OCI-LY7 (cell line): ENCODE data around the gene SEPHS2. TPM values are rescaled to one million over a fixed set of nuclear protein-coding genes. Genes with fewer than 3 reads are reported as not detected.

ENCODE experiments used
- Bru-seq: library from RNA; stranded (reverse); fragments of 400-500 nt; gene quantifications from one replicate; lab custom pipeline; 2021; lab: Mats Ljungman, UMichigan
- BruChase-seq, 2 experiments: library from RNA; stranded (reverse); fragments of 400-500 nt; gene quantifications; one replicate each; lab custom pipeline; 2021; lab: Mats Ljungman, UMichigan
- BruUV-seq: library from RNA; stranded (reverse); fragments of 400-500 nt; replicated peaks from 2 replicates; lab custom pipeline; 2021; lab: Mats Ljungman, UMichigan
- CTCF ChIA-PET: fragments of 300-600 bp; sonication (Branson Sonifier 250); formaldehyde crosslinking; loops from one replicate; lab custom pipeline; 2022; ENCODE audit warnings: antibody characterized with exemption; ENCODE audit not compliant: unreplicated experiment; lab: Charles Lee
- POLR2A ChIA-PET: fragments of 300-600 bp; sonication (Branson Sonifier 250); formaldehyde crosslinking; loops from one replicate; lab custom pipeline; 2022; ENCODE audit warnings: antibody characterized with exemption; lab: Charles Lee
- DNase-seq: peaks from one replicate; pipeline ENCODE4 v3.0.0-alpha.2; 2015; ENCODE audit warnings: low spot score
- H2AFZ ChIP-seq: fragments of 200-600 bp; sonication (generic), shearing (Covaris generic); 2 replicates; pipeline ENCODE4 v1.6.1; 2014; ENCODE audit warnings: mild to moderate bottlenecking, antibody characterized with exemption, low read length, moderate library complexity
- H3K27ac ChIP-seq: fragments of 200-600 bp; sonication (generic); 2 replicates; pipeline ENCODE4 v1.5.1; 2014; ENCODE audit warnings: mixed run types, low read depth, mild to moderate bottlenecking, moderate library complexity, low read length, inconsistent platforms; ENCODE audit not compliant: poor library complexity, severe bottlenecking
- H3K36me3 ChIP-seq: fragments of 200-600 bp; sonication (generic); 2 replicates; pipeline ENCODE4 v1.6.1; 2014; ENCODE audit warnings: mild to moderate bottlenecking, antibody characterized with exemption, low read length, moderate library complexity, mixed read lengths; ENCODE audit not compliant: insufficient read depth
- H3K4me1 ChIP-seq: fragments of 200-600 bp; sonication (generic); 2 replicates; pipeline ENCODE4 v1.5.1; 2014; ENCODE audit warnings: mild to moderate bottlenecking, low read length; ENCODE audit not compliant: insufficient read depth, poor library complexity, severe bottlenecking
- H3K4me2 ChIP-seq: fragments of 200-600 bp; sonication (generic); 2 replicates; pipeline ENCODE4 v1.6.1; 2014; ENCODE audit warnings: mild to moderate bottlenecking, low read length
- H3K4me3 ChIP-seq: fragments of 200-600 bp; sonication (generic); 2 replicates; pipeline ENCODE4 v1.5.1; 2014; ENCODE audit warnings: mild to moderate bottlenecking, low read depth, low read length; ENCODE audit not compliant: poor library complexity, severe bottlenecking
- H3K79me2 ChIP-seq: fragments of 200-600 bp; sonication (generic); 2 replicates; pipeline ENCODE4 v1.6.1; 2016; ENCODE audit warnings: low read depth, mild to moderate bottlenecking, low read length, moderate library complexity, mixed read lengths; ENCODE audit not compliant: insufficient read depth
- H3K9me2 ChIP-seq: fragments of 200-600 bp; sonication (generic); 2 replicates; pipeline ENCODE4 v1.6.1; 2016; ENCODE audit warnings: mild to moderate bottlenecking, low read length, mixed read lengths; ENCODE audit not compliant: insufficient read depth
- H3K9me3 ChIP-seq: fragments of 200-600 bp; sonication (generic); 2 replicates; pipeline ENCODE4 v1.6.1; 2014; ENCODE audit warnings: mild to moderate bottlenecking, mixed run types, low read length, mixed read lengths
- H4K20me1 ChIP-seq: fragments of 200-600 bp; sonication (generic); 2 replicates; pipeline ENCODE4 v1.6.1; 2014; ENCODE audit warnings: mild to moderate bottlenecking, antibody characterized with exemption, low read length, moderate library complexity, mixed read lengths; ENCODE audit not compliant: insufficient read depth
- EZH2phosphoT487 ChIP-seq: fragments of 200-600 bp; sonication (generic); IDR thresholded peaks from 2 replicates; pipeline ENCODE4 v1.6.1; 2018; ENCODE audit warnings: low read depth, borderline replicate concordance, mild to moderate bottlenecking, mixed run types, antibody characterized with exemption, low read length, moderate library complexity, mixed read lengths
- intact Hi-C: fragments of 100-400 bp; cut with micrococcal nuclease; formaldehyde crosslinking; loops from one replicate; pipeline ENCODE4 v1.10.0; 2022; ENCODE audit not compliant: unreplicated experiment
- long read RNA-seq: library from polyadenylated mRNA; stranded (forward); transcript quantifications from one replicate; pipeline ENCODE4 v2.0.0, GENCODE V29; 2022
- total RNA-seq, 2 experiments: library from RNA; depleted of rRNA in 1 of 2; stranded (reverse); fragments of >200 nt in 1 of 2; shearing (Covaris generic) in 1 of 2; gene quantifications; 2 replicates each; pipeline ENCODE4 v1.2.3, GENCODE V29; 2014 to 2022
- TF ChIP-seq, protein P1 (sequence below): fragments of 200-600 bp; sonication (generic); conservative IDR thresholded peaks from 2 replicates; pipeline ENCODE4 v1.5.1; 2014; ENCODE audit warnings: mild to moderate bottlenecking, antibody characterized with exemption, low read length, moderate library complexity, mixed read lengths

SEPHS2 gene, protein sequence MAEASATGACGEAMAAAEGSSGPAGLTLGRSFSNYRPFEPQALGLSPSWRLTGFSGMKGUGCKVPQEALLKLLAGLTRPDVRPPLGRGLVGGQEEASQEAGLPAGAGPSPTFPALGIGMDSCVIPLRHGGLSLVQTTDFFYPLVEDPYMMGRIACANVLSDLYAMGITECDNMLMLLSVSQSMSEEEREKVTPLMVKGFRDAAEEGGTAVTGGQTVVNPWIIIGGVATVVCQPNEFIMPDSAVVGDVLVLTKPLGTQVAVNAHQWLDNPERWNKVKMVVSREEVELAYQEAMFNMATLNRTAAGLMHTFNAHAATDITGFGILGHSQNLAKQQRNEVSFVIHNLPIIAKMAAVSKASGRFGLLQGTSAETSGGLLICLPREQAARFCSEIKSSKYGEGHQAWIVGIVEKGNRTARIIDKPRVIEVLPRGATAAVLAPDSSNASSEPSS
- total RNA-seq (2014; rRNA removed; shearing (Covaris generic)), result 14.4 and 15.3 TPM in 2 replicates
- 59.6 and 64.2 TPM in 2 replicates for total RNA-seq (2022)
- percentile 88 among the genes with signal in this experiment for Bru-seq, nascent RNA
- BruChase-seq, experiment 1, labeled RNA remaining after a 6-hour chase, result percentile 79 among the genes with signal in this experiment
- percentile 98 among the genes with signal in this experiment for BruChase-seq, experiment 2, labeled RNA remaining after a 2-hour chase
- long read RNA-seq, transcript SEPHS2-201 (1 exons, 2,551 nt), result major isoform, 396 of 397 reads
- long read RNA-seq, partial matches to known transcripts, result 0 of 397 reads
- long read RNA-seq, other reads (novel, unspliced or antisense), result 1 of 397 reads

DNA sequence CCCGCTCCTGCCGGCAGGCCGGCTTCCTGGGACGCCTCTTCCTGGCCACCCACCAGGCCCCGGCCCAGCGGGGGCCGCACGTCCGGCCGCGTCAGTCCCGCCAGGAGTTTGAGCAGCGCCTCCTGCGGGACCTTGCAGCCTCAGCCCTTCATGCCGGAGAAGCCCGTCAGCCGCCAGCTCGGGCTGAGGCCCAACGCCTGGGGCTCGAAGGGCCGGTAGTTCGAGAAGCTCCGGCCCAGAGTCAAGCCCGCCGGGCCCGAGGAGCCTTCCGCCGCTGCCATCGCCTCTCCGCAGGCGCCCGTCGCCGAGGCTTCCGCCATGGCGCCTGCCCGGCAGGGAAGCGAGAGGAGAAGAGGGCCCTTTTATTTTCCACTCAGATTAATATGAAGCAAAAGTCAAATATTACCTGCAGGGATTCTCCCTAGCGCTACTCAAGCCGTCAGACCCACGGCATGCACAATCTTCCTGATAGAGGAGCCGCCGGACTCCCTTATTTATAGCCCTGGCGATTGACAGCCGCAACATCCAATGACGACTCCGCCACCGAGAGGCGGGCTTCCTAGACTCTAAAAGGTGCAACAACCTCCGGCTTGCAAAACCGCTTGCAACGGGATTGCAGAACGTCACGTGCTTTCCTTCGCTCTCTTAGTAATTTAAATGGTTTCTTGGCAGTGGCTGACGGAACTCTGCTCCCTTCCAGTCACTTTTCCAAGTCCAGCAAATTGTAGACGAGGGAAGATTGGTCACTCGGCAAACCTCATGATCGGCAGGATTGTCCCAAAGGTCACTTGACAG, at the start of gene SEPHS2:
Gene SEPHS2 (minus strand): TSS at position 467 of the 795 bp plus-strand sequence. CDS start 147 bp downstream, at position 320.
- H3K4me1 ChIP-seq, result peaks cover 37% of the 10 kb centered on the region
- H3K36me3 ChIP-seq, result peaks cover 33% of the 10 kb centered on the region
- BruUV-seq, result no TSS peak
- no peaks in the 10 kb centered on the region for H3K9me3 ChIP-seq
- peak; percentile 99 for DNase-seq
- peak within 1 kb of the TSS; percentile 84 for H3K4me2 ChIP-seq
- intact Hi-C loops, result no loop called here
- peaks cover 22% of the 10 kb centered on the region for H4K20me1 ChIP-seq
- CTCF ChIA-PET, result no interaction called here
- no peaks in the 10 kb centered on the region for H3K9me2 ChIP-seq
- POLR2A ChIA-PET, result interaction anchor here (1.6 kb wide), 1 partner anchor 12 kb away, joined by 8 read pairs; no protein-coding TSS in a partner anchor
- peaks cover 30% of the 10 kb centered on the region for H3K79me2 ChIP-seq
- H3K27ac ChIP-seq, result peak within 1 kb of the TSS; percentile 84
- H3K4me3 ChIP-seq, result peak within 1 kb of the TSS; percentile 86
- TF ChIP-seq, protein P1, sequence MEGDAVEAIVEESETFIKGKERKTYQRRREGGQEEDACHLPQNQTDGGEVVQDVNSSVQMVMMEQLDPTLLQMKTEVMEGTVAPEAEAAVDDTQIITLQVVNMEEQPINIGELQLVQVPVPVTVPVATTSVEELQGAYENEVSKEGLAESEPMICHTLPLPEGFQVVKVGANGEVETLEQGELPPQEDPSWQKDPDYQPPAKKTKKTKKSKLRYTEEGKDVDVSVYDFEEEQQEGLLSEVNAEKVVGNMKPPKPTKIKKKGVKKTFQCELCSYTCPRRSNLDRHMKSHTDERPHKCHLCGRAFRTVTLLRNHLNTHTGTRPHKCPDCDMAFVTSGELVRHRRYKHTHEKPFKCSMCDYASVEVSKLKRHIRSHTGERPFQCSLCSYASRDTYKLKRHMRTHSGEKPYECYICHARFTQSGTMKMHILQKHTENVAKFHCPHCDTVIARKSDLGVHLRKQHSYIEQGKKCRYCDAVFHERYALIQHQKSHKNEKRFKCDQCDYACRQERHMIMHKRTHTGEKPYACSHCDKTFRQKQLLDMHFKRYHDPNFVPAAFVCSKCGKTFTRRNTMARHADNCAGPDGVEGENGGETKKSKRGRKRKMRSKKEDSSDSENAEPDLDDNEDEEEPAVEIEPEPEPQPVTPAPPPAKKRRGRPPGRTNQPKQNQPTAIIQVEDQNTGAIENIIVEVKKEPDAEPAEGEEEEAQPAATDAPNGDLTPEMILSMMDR, result peak; percentile 70
- no peak for TF ChIP-seq EZH2phosphoT487
- peak within 1 kb of the TSS; percentile 85 for H2AFZ ChIP-seq

DNA sequence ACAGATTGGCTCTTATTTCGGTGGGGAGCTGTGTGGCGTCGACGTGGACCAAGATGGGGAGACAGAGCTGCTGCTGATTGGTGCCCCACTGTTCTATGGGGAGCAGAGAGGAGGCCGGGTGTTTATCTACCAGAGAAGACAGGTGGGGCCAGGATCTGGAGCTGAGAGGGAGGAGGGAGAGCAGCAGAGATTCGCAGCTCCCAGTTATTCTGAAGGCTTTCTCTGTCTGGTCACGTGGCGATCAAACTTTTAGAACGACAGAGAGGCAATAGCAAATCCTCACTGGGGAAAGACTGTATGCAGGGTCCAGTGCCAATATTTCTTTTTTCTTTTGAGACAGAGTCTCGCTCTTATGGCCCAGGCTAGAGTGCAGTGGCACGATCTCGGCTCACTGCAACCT, 49.0 kb upstream of the SEPHS2 start:
- Histone ChIP-seq H4K20me1 (no peaks in the 10 kb centered on the region), H2AFZ (no peak overlapping the region), H3K9me3 (no peaks in the 10 kb centered on the region), H3K4me2 (no peak overlapping the region), H3K4me3 (no peak overlapping the region), H3K9me2 (no peaks in the 10 kb centered on the region), H3K27ac (no peak overlapping the region), H3K79me2 (no peaks in the 10 kb centered on the region), H3K4me1 (no peaks in the 10 kb centered on the region), H3K36me3 (peaks cover 85% of the 10 kb centered on the region)
- no TSS peak for BruUV-seq
- intact Hi-C loops, result no loop called here
- no peak for TF ChIP-seq EZH2phosphoT487
- TF ChIP-seq, protein P1, result no peak
- CTCF ChIA-PET, result no interaction called here
- POLR2A ChIA-PET, result no interaction called here
- no peak for DNase-seq
